Astrocyte (in vitro differentiated cells and primary cell): Measurements from ENCODE around the gene KCNMA1.

Experiments used
- CTCF ChIP-seq: IDR thresholded peaks from 2 replicates; pipeline ENCODE4 v1.5.1; 2011; ENCODE audit warnings: low read depth, mild to moderate bottlenecking, inconsistent platforms, low read length, moderate library complexity; ENCODE audit not compliant: insufficient read depth
- EZH2 ChIP-seq: IDR thresholded peaks from 2 replicates; pipeline ENCODE4 v1.6.1; 2012; ENCODE audit warnings: mild to moderate bottlenecking, low read length, inconsistent platforms; ENCODE audit not compliant: insufficient read depth

DNA sequence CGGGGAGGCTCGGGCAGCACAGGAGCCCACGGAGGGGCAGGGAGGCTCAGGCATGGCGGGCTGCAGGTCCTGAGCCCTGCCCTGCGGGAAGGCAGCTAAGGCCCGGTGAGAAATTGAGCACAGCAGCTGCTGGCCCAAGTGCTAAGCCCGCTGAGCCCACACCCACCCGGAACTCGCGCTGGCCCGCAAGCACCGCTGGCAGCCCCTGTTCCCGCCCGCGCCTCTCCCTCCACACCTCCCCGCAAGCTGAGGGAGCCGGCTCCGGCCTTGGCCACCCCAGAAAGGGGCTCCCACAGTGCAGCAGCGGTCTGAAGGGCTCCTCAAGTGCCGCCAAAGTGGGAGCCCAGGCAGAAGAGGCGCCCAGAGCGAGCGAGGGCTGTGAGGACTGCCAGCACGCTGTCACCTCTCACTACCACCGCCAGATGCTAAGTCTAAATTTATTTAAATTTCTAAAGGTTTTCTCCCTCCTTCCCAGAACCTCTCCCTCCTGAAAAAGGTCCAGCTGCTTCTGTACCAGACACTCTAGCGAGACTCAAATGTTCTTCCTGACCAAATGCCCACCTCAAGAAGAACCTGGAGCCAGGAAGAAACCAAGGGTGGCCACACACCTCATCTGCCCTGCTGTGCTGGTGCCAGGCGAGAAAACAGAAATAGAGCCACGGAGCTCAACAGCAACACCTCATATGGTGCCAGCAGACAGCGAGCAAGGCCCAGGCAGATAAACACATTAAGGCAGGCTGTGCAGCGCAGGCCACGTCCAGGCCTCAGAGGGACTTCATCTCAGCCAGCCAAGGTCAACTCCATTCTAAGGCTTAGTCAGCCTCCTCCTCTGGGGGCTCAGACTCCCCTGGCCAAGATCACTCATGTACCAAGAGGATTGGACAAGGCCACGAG, 47.0 kb downstream of the KCNMA1 start:
- TF ChIP-seq CTCF (no peak), EZH2 (no peak)
